H9 (cell line): ENCODE data around the gene CRYGS. TPM values are rescaled to one million over a fixed set of nuclear protein-coding genes. Genes with fewer than 3 reads are reported as not detected.

Source experiments
- DNase-seq: peaks from one replicate; pipeline ENCODE4 v3.0.0-alpha.2; 2017
- H2AFZ ChIP-seq: one replicate; pipeline ENCODE4 v1.6.1; 2013; ENCODE audit warnings: mild to moderate bottlenecking, low read length, control low read depth, moderate library complexity
- H2AK5ac ChIP-seq: 2 replicates; pipeline ENCODE4 v1.6.1; 2013; ENCODE audit warnings: low read length, control low read depth, mixed read lengths; ENCODE audit not compliant: insufficient read length
- H2BK120ac ChIP-seq: one replicate; pipeline ENCODE4 v1.6.1; 2013; ENCODE audit warnings: low read depth, mild to moderate bottlenecking, low read length, control low read depth, inconsistent platforms; ENCODE audit not compliant: poor library complexity, severe bottlenecking
- H2BK12ac ChIP-seq: 2 replicates; pipeline ENCODE4 v1.6.1; 2013; ENCODE audit warnings: low read length, control low read depth, mixed read lengths, low read depth; ENCODE audit not compliant: insufficient read length
- H2BK15ac ChIP-seq: 2 replicates; pipeline ENCODE4 v1.6.1; 2013; ENCODE audit warnings: low read depth, low read length, control low read depth
- H2BK20ac ChIP-seq: one replicate; pipeline ENCODE4 v1.6.1; 2013; ENCODE audit warnings: low read depth, mild to moderate bottlenecking, low read length, control low read depth, inconsistent platforms; ENCODE audit not compliant: poor library complexity, severe bottlenecking
- H2BK5ac ChIP-seq: 2 replicates; pipeline ENCODE4 v1.6.1; 2013; ENCODE audit warnings: low read length, control low read depth, mixed read lengths; ENCODE audit not compliant: insufficient read length
- H3K14ac ChIP-seq: 2 replicates; pipeline ENCODE4 v1.6.1; 2013; ENCODE audit warnings: low read length, control low read depth; ENCODE audit not compliant: insufficient read depth
- H3K18ac ChIP-seq: 2 replicates; pipeline ENCODE4 v1.6.1; 2013; ENCODE audit warnings: low read depth, mild to moderate bottlenecking, mixed read lengths, low read length, control low read depth; ENCODE audit not compliant: insufficient read length
- H3K23ac ChIP-seq: 2 replicates; pipeline ENCODE4 v1.6.1; 2013; ENCODE audit warnings: low read length, control low read depth, mixed read lengths, low read depth; ENCODE audit not compliant: insufficient read length
- H3K23me2 ChIP-seq: 2 replicates; pipeline ENCODE4 v1.6.1; 2013; ENCODE audit warnings: low read depth, mild to moderate bottlenecking, mixed read lengths, low read length, control low read depth; ENCODE audit not compliant: insufficient read length, poor library complexity, severe bottlenecking
- H3K27ac ChIP-seq: 2 replicates; pipeline ENCODE4 v1.5.1; 2013; ENCODE audit warnings: low read length, control low read depth, mixed read lengths, low read depth; ENCODE audit not compliant: insufficient read length
- H3K27me3 ChIP-seq: 2 replicates; pipeline ENCODE4 v1.6.1; 2013; ENCODE audit warnings: low read length, control low read depth, inconsistent platforms; ENCODE audit not compliant: insufficient read depth
- H3K4ac ChIP-seq: 2 replicates; pipeline ENCODE4 v1.6.1; 2013; ENCODE audit warnings: low read depth, mild to moderate bottlenecking, control low read depth, inconsistent platforms, low read length, moderate library complexity
- H3K4me1 ChIP-seq: 2 replicates; pipeline ENCODE4 v1.6.1; 2013; ENCODE audit warnings: low read length, control low read depth, inconsistent platforms; ENCODE audit not compliant: insufficient read depth
- H3K4me2 ChIP-seq: 2 replicates; pipeline ENCODE4 v1.6.1; 2013; ENCODE audit warnings: low read length, control low read depth, mixed read lengths; ENCODE audit not compliant: insufficient read length, insufficient read depth
- H3K56ac ChIP-seq: 2 replicates; pipeline ENCODE4 v1.6.1; 2013; ENCODE audit warnings: low read depth, mild to moderate bottlenecking, mixed read lengths, low read length, control low read depth; ENCODE audit not compliant: insufficient read length
- H3K79me1 ChIP-seq: 2 replicates; pipeline ENCODE4 v1.6.1; 2013; ENCODE audit warnings: low read depth, mild to moderate bottlenecking, moderate library complexity, low read length, control low read depth, inconsistent platforms; ENCODE audit not compliant: insufficient read depth, poor library complexity, severe bottlenecking
- H3K79me2 ChIP-seq: 2 replicates; pipeline ENCODE4 v1.6.1; 2013; ENCODE audit warnings: low read length, control low read depth, inconsistent platforms; ENCODE audit not compliant: insufficient read depth
- H3K9ac ChIP-seq: 2 replicates; pipeline ENCODE4 v1.6.1; 2013; ENCODE audit warnings: low read length, control low read depth, mixed read lengths; ENCODE audit not compliant: insufficient read length; ENCODE audit errors: extremely low read depth
- H3K9me3 ChIP-seq: one replicate; pipeline ENCODE4 v1.6.1; 2013; ENCODE audit warnings: low read depth, low read length, inconsistent platforms; ENCODE audit not compliant: control insufficient read depth
- H3T11ph ChIP-seq: one replicate; pipeline ENCODE4 v1.6.1; 2013; ENCODE audit warnings: mild to moderate bottlenecking, low read length, control low read depth, inconsistent platforms
- H4K20me1 ChIP-seq: one replicate; pipeline ENCODE4 v1.6.1; 2013; ENCODE audit not compliant: control insufficient read depth, insufficient read length, insufficient read depth
- H4K5ac ChIP-seq: 2 replicates; pipeline ENCODE4 v1.6.1; 2013; ENCODE audit warnings: low read depth, mild to moderate bottlenecking, mixed read lengths, low read length, control low read depth; ENCODE audit not compliant: insufficient read length
- H4K8ac ChIP-seq: replicated peaks from 2 replicates; pipeline ENCODE4 v1.6.1; 2013; ENCODE audit warnings: low read length, control low read depth, mixed read lengths, low read depth; ENCODE audit not compliant: insufficient read length
- H4K91ac ChIP-seq: 2 replicates; pipeline ENCODE4 v1.6.1; 2013; ENCODE audit warnings: low read depth, mild to moderate bottlenecking, moderate library complexity, mixed read lengths, low read length, control low read depth; ENCODE audit not compliant: insufficient read length
- H3K27ac Mint-ChIP-seq, 3 experiments: 2 replicates in 2 of 3; 3 replicates in 1 of 3; pipeline ENCODE4 v1.8.0; 2020 to 2021; ENCODE audit warnings: mixed read lengths in 3 of 3, mild to moderate bottlenecking in 1 of 3, moderate library complexity in 1 of 3
- H3K27me3 Mint-ChIP-seq: 2 replicates; pipeline ENCODE4 v1.8.0; 2021; ENCODE audit warnings: low read depth, mild to moderate bottlenecking, moderate library complexity, mixed read lengths
- H3K36me3 Mint-ChIP-seq, 3 experiments: 2 replicates in 2 of 3; 3 replicates in 1 of 3; pipeline ENCODE4 v1.8.0; 2020 to 2021; ENCODE audit warnings: low read depth in 3 of 3, mixed read lengths in 3 of 3; ENCODE audit not compliant: insufficient read depth in 1 of 3
- H3K4me1 Mint-ChIP-seq, 2 experiments: 2 replicates each; pipeline ENCODE4 v1.8.0; 2020; ENCODE audit warnings: mixed read lengths in 2 of 2
- H3K4me3 Mint-ChIP-seq, 2 experiments: 2 replicates in 1 of 2; 3 replicates in 1 of 2; pipeline ENCODE4 v1.8.0; 2020 to 2021; ENCODE audit warnings: mild to moderate bottlenecking in 2 of 2, mixed read lengths in 2 of 2, moderate library complexity in 1 of 2
- H3K9me3 Mint-ChIP-seq, 2 experiments: 2 replicates in 1 of 2; 3 replicates in 1 of 2; pipeline ENCODE4 v1.8.0; 2020; ENCODE audit warnings: mild to moderate bottlenecking in 2 of 2, mixed read lengths in 2 of 2, moderate library complexity in 1 of 2
- CTCF ChIP-seq: fragments of 200-600 bp; sonication (generic); conservative IDR thresholded peaks from 3 replicates; pipeline ENCODE4 v1.8.0; 2021; ENCODE audit warnings: antibody characterized with exemption, mild to moderate bottlenecking
- WGBS: extraction: QIAGEN DNeasy Blood & Tissue Kit; methylation state at CpG from one replicate; pipeline ENCODE4 v1.1.7; 2013; ENCODE audit warnings: missing lambda C conversion rate, low lambda C conversion rate, mixed read lengths; ENCODE audit not compliant: insufficient read length; ENCODE audit errors: extremely low coverage; 5-methylcytosine and 5-hydroxymethylcytosine counted together
- total RNA-seq: library from RNA; stranded (reverse); gene quantifications from 2 replicates; pipeline ENCODE4 v1.2.1, GENCODE V29; 2021

Gene CRYGS
- total RNA-seq, 1 experiment from 2014 or later: 1.0 TPM

GRCh38 chr3:186540835-186541226 lies 3.3 kb downstream of the CRYGS start:
- Histone ChIP-seq H3K14ac (no peak overlapping the region), H3K79me2 (no peaks in the 10 kb centered on the region), H2BK5ac (no peak overlapping the region), H3K4ac (no peak overlapping the region), H3K23me2 (no peaks in the 10 kb centered on the region), H4K8ac (no peak overlapping the region), H2AFZ (no peak overlapping the region), H4K20me1 (no peaks in the 10 kb centered on the region), H3K27me3 (no peaks in the 10 kb centered on the region), H2BK120ac (no peak overlapping the region), H3K4me2 (no peak overlapping the region), H3K9ac (no peak overlapping the region), H2BK20ac (no peak overlapping the region), H3K4me1 (no peaks in the 10 kb centered on the region), H3K79me1 (no peaks in the 10 kb centered on the region), H3K9me3 (no peaks in the 10 kb centered on the region), H2AK5ac (no peak overlapping the region), H3K56ac (no peak overlapping the region), H3K27ac (no peak overlapping the region), H4K91ac (no peak overlapping the region), H4K5ac (no peak overlapping the region), H2BK15ac (no peak overlapping the region), H2BK12ac (no peak overlapping the region), H3K23ac (no peak overlapping the region), H3K18ac (no peak overlapping the region), H3T11ph (no peak overlapping the region)
- Mint-ChIP-seq H3K4me3 (no peak overlapping the region), H3K36me3 (no peaks in the 10 kb centered on the region), H3K27me3 (no peaks in the 10 kb centered on the region), H3K9me3 (no peaks in the 10 kb centered on the region), H3K4me1 (peaks cover 4 to 5% of the 10 kb centered on the region in 2 experiments; a peak in 3 of 4 replicates), H3K27ac (no peak overlapping the region)
- no CpG with 5 or more reads among the region's 2 CpGs for WGBS
- no peak for TF ChIP-seq CTCF
- DNase-seq: no peak
